GM12873 (cell line): ENCODE data around the gene RAB40C.

Experiments used
- CTCF ChIP-seq: IDR thresholded peaks from 2 replicates; pipeline ENCODE4 v1.5.1; 2012; ENCODE audit warnings: low read depth, mild to moderate bottlenecking, moderate library complexity, low read length, control low read depth; ENCODE audit not compliant: insufficient read depth; ENCODE audit errors: missing control alignments

The RAB40C gene

DNA sequence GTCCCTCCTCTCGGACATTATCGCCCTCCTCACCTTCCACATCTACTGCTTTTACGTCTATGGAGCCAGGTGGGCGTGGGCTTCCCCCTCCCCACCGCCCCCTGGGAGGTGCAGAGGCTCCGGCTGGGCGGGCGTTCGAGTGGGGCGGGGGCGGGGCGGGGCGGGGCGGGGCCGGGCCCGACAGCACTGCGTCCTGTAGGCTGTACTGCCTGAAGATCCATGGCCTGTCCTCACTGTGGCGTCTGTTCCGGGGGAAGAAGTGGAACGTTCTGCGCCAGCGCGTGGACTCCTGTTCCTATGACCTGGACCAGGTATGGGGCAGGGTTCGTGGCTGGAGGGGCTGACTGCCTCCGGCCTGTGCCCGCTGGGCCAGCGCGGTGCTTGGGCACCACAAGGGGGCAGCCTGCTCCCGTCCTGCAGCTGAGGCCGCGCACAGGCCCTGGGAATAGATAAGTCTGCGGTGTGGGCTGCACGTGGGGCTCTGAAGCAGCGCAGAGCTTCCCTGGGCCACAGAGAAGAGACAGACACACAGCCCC is 10.9 kb upstream of the RAB40C start:
- TF ChIP-seq CTCF, result peak; percentile 94

GRCh38 chr16:580141-580945 is 9.5 kb upstream of the RAB40C start:
- no peak for TF ChIP-seq CTCF

GRCh38 chr16:580946-581498 is 8.8 kb upstream of the RAB40C start:
- no peak for TF ChIP-seq CTCF

DNA sequence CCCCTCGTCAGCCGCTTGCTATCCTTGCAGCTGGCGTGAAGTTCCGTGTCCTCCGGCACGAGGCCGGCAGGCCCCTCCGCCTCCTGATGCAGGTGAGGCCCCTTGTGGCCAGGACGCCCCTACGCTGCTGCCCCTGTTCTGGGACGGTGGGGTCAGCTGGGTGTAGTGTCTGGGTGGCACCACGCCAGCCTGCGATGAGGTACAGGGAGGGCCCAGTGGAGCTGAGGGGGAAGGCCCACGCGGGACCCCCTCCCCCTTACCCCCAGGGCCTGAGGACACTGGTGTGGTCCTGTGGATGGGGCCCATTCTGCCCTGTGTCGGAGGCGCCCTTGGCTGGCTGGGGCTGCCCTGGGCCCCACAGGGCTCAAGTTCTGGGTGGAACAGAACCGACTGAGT is 7.7 kb upstream of the RAB40C start:
- no peak for TF ChIP-seq CTCF

- TF ChIP-seq CTCF, result no peak
These were observed 7.1 kb upstream of the RAB40C start for GRCh38 chr16:582614-583331.

GRCh38 chr16:583470-583814 is 6.4 kb upstream of the RAB40C start:
- no peak for TF ChIP-seq CTCF

GRCh38 chr16:583815-584591 is 5.9 kb upstream of the RAB40C start:
- TF ChIP-seq CTCF, result no peak
